Pancreas (tissue), 10 donors: ENCODE measurements around the gene NPEPL1. TPM values are rescaled to one million over a fixed set of nuclear protein-coding genes. Genes with fewer than 3 reads are reported as not detected.

ENCODE experiments used
- ATAC-seq, 4 donors: fragments of 200-7000 bp; cut with Tn5 transposase; one replicate each; pipeline versions ENCODE4 v1.8.0 to v1.9.1; 2020; ENCODE audit warnings: mild to moderate bottlenecking in 4 of 4, moderate library complexity in 4 of 4
- DNase-seq, 6 donors: peaks; one replicate each; pipeline ENCODE4 v3.0.0-alpha.2; 2020
- FAIRE-seq: peaks from 2 replicates; lab custom pipeline; 2012; peaks lifted over from hg19 to GRCh38; lab: Jason Lieb, UNC
- H3K27ac ChIP-seq, 4 donors: fragments of 200-600 bp; sonication (generic); 1 replicate in 3 of 4; 2 replicates in 1 of 4; pipeline versions ENCODE4 v1.5.0 to v1.8.0; 2020
- H3K27me3 ChIP-seq, 4 donors: fragments of 200-600 bp; one replicate each; pipeline ENCODE4 v1.8.0; 2021
- H3K36me3 ChIP-seq, 3 donors: fragments of 200-600 bp; sonication (generic) in 1 of 3; one replicate each; pipeline versions ENCODE4 v1.5.0 to v1.8.0; 2020 to 2021
- H3K4me1 ChIP-seq, 3 donors: fragments of 200-600 bp; one replicate each; pipeline ENCODE4 v1.8.0; 2021
- H3K4me3 ChIP-seq, 4 donors: fragments of 200-600 bp; sonication (generic) in 2 of 4; one replicate each; pipeline versions ENCODE4 v1.5.0 to v1.8.0; 2020 to 2021
- H3K9me3 ChIP-seq, 4 donors: fragments of 200-600 bp; one replicate each; pipeline ENCODE4 v1.8.0; 2021
- WGBS, 2 donors: extraction: QIAGEN DNeasy Blood & Tissue Kit; methylation state at CpG; one replicate each; pipeline ENCODE4 v1.1.7; 2013; 5-methylcytosine and 5-hydroxymethylcytosine counted together
- intact Hi-C, 3 donors: fragments of 100-400 bp; cut with DNase I; formaldehyde crosslinking; loops; one replicate each; pipeline versions ENCODE4 v1.11.1 to v1.14.2; 2022
- polyA plus RNA-seq, 2 donors: library from polyadenylated mRNA; stranded (reverse); fragments of 200-250 nt; gene quantifications; one replicate each; pipeline ENCODE4 v1.2.3, GENCODE V29; 2013
- total RNA-seq, 6 donors: library from RNA; stranded (reverse); fragmentation: NEBNext Ultra II Directional in 4 of 6; extraction: Animal tissue kit (Norgen Biotek cat#: 25700) in 4 of 6; gene quantifications; one replicate each; pipeline versions ENCODE4 v1.2.1 to v1.2.4, GENCODE V29; 2021 to 2023
- TF ChIP-seq, protein P1 (sequence below), 4 donors: fragments of 200-600 bp; sonication (generic) in 3 of 4; IDR thresholded peaks; one replicate each; pipeline versions ENCODE4 v1.5.0 to v1.8.0; 2021; ENCODE audit warnings: antibody characterized with exemption in 4 of 4
- donor health status: healthy with polysubstance abuse.
- donor health status: DM: no; HTN: no; CAD: no; lungs with moderate emphysema.
- donor health status: DM: no; HTN: no; CAD: no.
- donor health status: control.
- donor health status: control.
- donor health status: Bipolar disorder and iron deficiency.
- donor health status: DM: yes; HTN: yes; CAD: no.
- donor health status: DM: no; HTN: no; CAD: no.
- donor health status: DM: no; HTN: no; CAD: no.
- donor health status: DM: yes; HTN: yes; CAD: no.

The NPEPL1 gene
- total and polyA plus RNA-seq, 8 donors, result 12.4 to 77.8 (median 18.0) TPM

DNA sequence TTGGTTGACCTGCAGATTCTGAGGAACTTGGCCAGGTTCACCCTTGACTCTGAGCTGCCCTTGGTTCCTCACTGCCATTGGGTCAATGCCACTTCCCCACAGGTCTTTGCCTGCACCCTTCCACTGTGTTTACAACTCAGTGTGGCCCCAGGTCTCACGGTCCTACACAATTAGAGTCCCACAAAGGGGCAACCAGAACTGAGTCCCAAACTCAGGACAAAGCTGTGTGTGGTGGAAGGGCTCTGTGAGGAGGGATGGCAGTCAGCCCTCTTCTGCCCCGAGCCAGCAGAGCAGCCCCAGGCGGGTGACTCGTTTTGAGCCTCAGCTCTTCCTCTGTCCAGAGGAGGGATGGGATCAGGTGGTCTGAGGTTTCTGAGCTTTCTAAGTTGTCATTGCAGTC is 69.5 kb downstream of the NPEPL1 start:
- DNase-seq (no peak), ATAC-seq (no peak), FAIRE-seq (no peak)
- WGBS, 2 donors, result 51 to 61% methylated on average over 4 of the region's 4 CpGs
- H3K4me1 ChIP-seq, result no peaks in the 10 kb centered on the region
- H3K27me3 ChIP-seq, result no peaks in the 10 kb centered on the region
- intact Hi-C loops, result no loop called here
- H3K9me3 ChIP-seq, result no peaks in the 10 kb centered on the region
- no peak overlapping the region for H3K27ac ChIP-seq
- H3K36me3 ChIP-seq, result no peaks in the 10 kb centered on the region
- TF ChIP-seq, protein P1, sequence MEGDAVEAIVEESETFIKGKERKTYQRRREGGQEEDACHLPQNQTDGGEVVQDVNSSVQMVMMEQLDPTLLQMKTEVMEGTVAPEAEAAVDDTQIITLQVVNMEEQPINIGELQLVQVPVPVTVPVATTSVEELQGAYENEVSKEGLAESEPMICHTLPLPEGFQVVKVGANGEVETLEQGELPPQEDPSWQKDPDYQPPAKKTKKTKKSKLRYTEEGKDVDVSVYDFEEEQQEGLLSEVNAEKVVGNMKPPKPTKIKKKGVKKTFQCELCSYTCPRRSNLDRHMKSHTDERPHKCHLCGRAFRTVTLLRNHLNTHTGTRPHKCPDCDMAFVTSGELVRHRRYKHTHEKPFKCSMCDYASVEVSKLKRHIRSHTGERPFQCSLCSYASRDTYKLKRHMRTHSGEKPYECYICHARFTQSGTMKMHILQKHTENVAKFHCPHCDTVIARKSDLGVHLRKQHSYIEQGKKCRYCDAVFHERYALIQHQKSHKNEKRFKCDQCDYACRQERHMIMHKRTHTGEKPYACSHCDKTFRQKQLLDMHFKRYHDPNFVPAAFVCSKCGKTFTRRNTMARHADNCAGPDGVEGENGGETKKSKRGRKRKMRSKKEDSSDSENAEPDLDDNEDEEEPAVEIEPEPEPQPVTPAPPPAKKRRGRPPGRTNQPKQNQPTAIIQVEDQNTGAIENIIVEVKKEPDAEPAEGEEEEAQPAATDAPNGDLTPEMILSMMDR (IDR thresholded peaks at IDR 0.05), result no peak
- no peak overlapping the region for H3K4me3 ChIP-seq

DNA sequence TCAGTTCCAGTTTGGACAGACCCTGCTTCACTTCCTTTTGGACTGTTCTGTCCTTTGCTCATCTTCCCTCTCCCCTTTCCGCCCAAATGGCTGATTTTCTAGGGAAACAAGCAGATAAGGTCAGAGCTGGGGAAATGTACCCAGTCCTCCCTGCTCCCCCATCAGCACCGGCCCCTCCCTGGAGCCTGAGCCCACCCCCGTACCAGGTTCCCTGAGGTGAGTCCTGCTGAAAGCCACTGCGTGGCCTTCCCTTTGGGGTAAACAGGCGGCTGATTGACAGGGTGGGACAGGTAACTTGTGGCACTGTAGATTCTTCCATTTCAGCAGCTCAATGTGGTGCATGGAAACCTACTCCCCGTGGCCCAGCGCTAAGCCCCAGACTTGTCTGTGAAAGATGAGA is 70.5 kb downstream of the NPEPL1 start:
- DNase-seq, result no peak
- ATAC-seq, result no peak
- 74 to 78% methylated on average over 7 of the region's 7 CpGs for WGBS, 2 donors
- no peaks in the 10 kb centered on the region for H3K27me3 ChIP-seq
- no peak overlapping the region for H3K27ac ChIP-seq
- H3K9me3 ChIP-seq, result no peaks in the 10 kb centered on the region
- no peak for FAIRE-seq
- H3K4me1 ChIP-seq, result no peaks in the 10 kb centered on the region
- H3K36me3 ChIP-seq, result no peaks in the 10 kb centered on the region
- no peak overlapping the region for H3K4me3 ChIP-seq
- TF ChIP-seq, protein P1 (IDR thresholded peaks at IDR 0.05), result no peak
- intact Hi-C loops, result no loop called here

Other genes starting within 250 kb of the NPEPL1 start
- under 1 TPM; 0.16 to 0.62 (median 0.32) TPM for gene APCDD1L, start 177.4 kb upstream of the NPEPL1 start, total RNA-seq
- 1 to 10 TPM in 1 of 2 donors, under 1 TPM in 1; 0.27 to 1.8 TPM for gene APCDD1L, start 177.4 kb upstream of the NPEPL1 start, polyA plus RNA-seq
- 10 to 100 TPM; 17.9 to 33.4 (median 20.9) TPM for gene STX16, start 41.5 kb upstream of the NPEPL1 start, total RNA-seq
- 10 to 100 TPM; 58.5 to 67.0 TPM for gene STX16, start 41.5 kb upstream of the NPEPL1 start, polyA plus RNA-seq
- gene GNAS-AS1, start 158.1 kb downstream of the NPEPL1 start, total RNA-seq, result under 1 TPM; 0.47 to 0.84 (median 0.53) TPM
- gene GNAS-AS1, start 158.1 kb downstream of the NPEPL1 start, polyA plus RNA-seq, result 1 to 10 TPM in 1 of 2 donors, under 1 TPM in 1; 0.68 to 2.8 TPM
- gene GNAS, start 159.9 kb downstream of the NPEPL1 start, total RNA-seq, result 100 to 1,000 TPM; 349 to 850 (median 535) TPM
- gene GNAS, start 159.9 kb downstream of the NPEPL1 start, polyA plus RNA-seq, result 1,000 to 10,000 TPM; 1,207 to 2,220 TPM